Putamen (tissue), 1 donor: ENCODE measurements around the gene DNAJC21.
A peak's percentile ranks its signal among the peaks of the same experiment; 100 is the strongest.

ENCODE experiments used
- DNase-seq: peaks from one replicate; pipeline ENCODE4 v3.0.0-alpha.2; 2016; ENCODE audit warnings: low spot score

DNAJC21 gene

GRCh38 chr5:34982823-34983222, 53.5 kb downstream of the DNAJC21 start:
- DNase-seq, result no peak

- no peak for DNase-seq
These were observed 57.6 kb downstream of the DNAJC21 start for GRCh38 chr5:34986965-34987364.

GRCh38 chr5:34991486-34992238, 62.3 kb downstream of the DNAJC21 start:
- DNase-seq, result no peak

GRCh38 chr5:34993951-34994350, 64.6 kb downstream of the DNAJC21 start:
- no peak for DNase-seq

GRCh38 chr5:34996261-34996660, 66.9 kb downstream of the DNAJC21 start:
- DNase-seq, result no peak

- no peak for DNase-seq
These were observed 68.9 kb downstream of the DNAJC21 start for GRCh38 chr5:34998058-34998789.

GRCh38 chr5:35001842-35002241, 72.5 kb downstream of the DNAJC21 start:
- no peak for DNase-seq

DNA sequence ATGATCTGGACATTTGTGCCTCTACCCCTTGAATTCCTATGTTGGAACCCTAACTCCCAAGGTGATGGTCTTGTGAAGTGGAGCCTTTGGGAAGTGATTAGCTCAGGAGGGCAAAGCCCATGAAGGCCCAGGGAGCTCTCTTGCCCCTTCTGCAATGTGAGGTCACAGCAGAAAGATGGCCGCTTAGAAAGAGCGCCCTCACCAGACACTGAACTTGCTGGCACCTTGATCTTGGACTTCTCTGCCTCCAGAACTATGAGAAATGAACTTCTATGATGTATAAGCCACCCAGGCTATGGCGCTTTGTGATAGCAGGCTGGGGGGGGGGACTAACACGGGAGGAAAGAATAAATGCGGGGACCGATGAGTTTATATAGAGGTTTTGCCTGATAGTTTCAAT, 73.1 kb downstream of the DNAJC21 start:
- DNase-seq, result no peak

GRCh38 chr5:35003018-35003957, 73.9 kb downstream of the DNAJC21 start:
- DNase-seq, result peak; percentile 26

GRCh38 chr5:35004200-35004599, 74.8 kb downstream of the DNAJC21 start:
- DNase-seq, result no peak

- no peak for DNase-seq
These were observed 75.4 kb downstream of the DNAJC21 start for GRCh38 chr5:35004771-35005170.
